NCI-H2196 treated with DMSO at 0.1 percent for 48 hours (cell line): ENCODE measurements around the gene DOCK10.

Experiments
- DNase-seq: peaks from one replicate; lab custom pipeline; 2025; ENCODE audit not compliant: unreplicated experiment; lab: John Stamatoyannopoulos, UW

Gene DOCK10

DNA sequence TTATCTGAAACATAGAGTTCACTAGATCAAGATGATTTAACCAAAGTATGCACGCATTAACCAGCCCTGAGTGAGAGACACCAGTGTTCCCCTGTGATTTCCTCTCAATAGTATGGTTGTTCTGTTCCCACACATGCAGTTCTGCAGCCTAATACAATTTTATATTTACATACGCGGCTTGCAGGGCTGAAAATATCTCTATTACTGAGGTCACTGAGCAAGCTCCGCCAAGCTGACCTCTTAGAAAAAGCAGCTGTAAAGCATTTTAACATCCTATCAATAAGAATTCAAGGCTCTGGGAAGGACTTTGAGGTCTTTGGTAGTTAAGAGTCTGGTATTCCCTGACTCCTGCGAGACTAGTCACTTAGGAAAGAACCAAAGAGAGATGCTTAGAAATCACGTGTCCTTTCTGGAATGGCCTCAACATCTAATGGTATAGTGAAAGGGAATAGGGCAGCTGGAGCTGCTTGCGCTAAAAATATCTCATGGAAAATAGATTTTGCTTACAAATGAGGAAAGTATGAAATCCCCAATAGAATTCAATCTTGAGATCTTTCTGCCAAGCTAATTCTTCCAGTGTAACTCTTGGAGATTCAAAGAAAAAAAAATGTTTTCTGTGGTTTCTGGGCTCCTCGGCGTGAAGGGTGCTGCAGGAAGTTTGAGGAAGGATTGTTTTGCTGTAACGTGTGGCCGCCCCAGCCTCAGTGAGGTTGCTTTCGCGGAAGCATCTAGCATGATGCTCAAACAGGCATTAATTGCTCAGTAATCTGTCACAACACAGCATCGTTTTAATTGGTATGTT lies 59.2 kb downstream of the DOCK10 start:
- DNase-seq: no peak

DNA sequence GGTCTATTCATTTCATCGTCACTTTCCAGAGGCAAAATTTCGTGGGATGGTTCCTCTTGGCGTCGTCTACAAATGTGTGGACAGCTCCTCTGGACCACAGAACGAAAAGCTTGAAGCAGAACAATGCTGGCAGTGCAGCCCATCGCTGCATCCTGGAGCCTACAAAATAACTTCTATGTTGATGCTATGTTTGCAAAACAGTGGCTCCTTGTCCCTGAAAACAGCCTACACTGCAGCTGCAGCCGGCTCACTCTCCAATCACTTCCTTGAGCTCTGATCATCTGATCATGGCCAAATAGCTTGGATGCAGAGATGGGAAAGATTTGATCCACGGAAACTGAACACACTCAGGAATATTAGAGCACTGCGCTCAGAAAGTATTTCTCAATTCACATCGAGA lies 60.0 kb downstream of the DOCK10 start:
- no peak for DNase-seq

DNA sequence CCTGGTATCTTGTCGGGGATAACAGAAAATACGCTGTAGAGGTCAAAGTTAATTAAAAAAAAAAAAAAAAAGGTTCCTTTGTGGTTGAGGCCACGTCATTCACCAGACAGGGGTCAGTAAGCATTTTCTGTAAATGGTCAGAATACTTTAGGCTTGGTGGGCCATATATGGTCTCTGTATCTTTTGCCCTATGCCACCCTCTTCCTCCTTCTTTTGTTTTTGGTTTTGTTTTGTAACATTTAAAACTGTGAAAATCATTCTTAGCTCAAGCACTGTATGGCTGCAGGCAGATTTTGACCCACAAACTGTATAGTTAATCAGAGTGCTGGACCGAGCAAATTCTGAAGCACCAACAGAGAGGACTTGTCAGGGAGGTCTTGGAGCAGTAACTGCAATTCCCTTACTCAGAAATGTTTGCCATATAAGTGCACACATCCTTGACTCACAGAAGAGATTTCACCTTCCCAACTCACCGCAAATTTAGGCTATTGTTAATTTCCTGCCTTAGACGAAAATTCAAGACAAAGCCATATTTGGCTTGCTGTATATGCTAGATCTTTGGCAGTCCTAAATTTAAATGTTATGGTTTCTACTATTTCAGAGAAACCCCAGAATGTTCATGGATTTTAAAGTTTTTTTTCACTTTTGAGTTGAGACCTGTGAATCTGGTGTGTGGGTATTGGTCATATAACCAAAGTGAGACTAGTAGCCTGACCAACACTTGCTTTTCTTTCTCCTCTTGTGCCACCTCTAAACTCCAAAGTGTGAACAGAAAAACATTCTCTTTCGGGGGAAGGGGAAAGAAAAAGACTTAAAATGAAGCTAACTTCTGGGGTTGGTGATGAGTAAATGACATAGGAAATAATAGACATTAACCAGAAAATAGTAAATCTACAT lies 65.4 kb downstream of the DOCK10 start:
- no peak for DNase-seq

DNA sequence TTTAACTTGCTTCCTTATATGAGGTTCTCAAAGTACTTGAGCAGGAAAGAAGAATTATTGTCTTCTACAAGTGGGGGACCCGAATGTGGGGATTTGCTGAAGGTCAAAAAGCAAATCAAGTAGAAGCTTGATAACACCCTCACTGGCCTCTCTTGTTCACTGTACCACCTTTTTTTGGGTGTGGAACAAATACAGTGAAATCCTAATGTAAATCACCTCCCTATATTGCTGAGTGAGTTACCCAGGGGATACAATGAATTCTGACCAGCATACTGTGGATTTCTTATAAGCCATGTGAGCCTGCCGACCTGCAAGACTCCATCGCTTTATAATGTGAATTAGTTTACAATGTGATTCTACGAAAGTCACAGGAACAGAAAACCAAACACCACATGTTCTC lies 66.5 kb downstream of the DOCK10 start:
- no peak for DNase-seq

DNA sequence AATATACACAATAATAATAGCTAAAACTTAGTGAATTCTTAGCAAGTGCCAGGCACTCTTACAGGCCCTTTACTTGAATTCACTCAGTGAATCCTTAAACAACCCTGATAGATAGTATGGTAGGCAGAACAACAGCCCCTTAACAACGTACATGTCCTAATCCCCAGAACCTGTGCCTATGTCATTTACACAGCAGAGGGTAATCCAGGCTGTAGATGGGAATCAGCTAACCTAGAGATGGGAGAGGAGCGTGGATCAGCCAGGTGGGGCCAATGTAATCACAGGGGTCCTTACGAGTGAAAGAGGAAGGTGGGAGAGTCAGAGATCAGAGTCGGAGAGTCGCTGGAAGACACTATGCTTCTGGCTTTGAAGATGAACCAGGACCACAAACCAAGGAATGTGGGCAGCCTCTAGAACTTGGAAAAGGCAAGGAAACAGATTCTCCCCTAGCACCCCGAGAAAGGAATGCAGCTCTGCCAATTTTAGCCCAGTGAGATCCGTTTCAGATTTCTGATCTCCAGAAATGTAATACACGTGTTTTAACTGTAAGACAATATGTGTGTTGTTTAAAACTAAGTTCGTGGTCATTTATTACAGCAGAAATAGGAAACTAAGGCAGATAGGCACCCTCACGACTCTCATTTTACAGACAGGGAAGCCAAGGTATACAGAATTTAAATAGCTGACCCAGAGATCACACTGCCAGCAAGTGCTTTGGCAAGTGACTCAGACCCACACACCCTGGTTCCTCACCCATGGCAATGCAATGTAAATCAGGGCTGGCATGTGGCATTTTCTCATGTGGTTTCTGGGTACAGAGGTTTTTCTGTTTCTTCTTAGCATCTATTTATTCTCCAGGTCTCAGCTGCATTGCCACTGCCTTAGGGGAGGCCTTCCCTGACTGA lies 68.9 kb downstream of the DOCK10 start:
- no peak for DNase-seq

DNA sequence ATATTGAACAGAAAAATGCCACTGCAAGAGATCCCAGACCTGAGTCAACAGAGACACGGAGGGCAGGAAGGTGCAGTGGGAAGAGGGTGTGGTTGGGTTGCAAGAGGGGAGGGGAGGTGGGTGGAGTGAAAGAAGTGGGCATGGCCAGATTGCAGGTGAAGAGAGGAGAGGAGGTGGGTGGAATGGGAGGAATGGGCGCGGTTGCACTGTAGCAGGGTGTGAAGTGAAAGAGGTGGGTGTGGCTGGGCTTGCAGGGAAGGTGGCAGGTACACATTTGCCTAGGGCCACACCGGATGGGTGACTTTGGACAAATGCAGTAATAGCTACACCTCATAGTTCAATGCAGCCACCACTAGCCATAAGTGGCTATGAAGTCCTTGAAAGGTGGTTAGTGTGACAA lies 71.1 kb downstream of the DOCK10 start:
- no peak for DNase-seq

DNA sequence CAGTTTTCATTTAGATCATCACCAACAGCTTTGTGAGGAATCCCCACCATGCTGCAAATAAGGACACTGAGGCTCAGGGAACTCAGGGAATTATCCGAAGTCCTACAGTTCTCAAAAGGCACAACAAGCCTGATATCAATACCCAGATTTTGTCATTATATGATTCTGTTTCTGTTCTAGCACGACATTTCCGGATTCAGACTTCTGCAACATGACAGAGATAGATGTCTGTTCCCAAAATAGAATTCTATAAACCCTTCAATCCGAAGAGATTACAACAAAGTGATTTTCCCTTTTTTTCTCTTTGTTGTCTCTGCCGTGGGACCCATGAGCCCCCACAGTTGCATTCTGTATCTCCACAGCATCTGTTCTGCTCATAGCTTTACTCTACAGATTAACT lies 72.0 kb downstream of the DOCK10 start:
- no peak for DNase-seq

DNA sequence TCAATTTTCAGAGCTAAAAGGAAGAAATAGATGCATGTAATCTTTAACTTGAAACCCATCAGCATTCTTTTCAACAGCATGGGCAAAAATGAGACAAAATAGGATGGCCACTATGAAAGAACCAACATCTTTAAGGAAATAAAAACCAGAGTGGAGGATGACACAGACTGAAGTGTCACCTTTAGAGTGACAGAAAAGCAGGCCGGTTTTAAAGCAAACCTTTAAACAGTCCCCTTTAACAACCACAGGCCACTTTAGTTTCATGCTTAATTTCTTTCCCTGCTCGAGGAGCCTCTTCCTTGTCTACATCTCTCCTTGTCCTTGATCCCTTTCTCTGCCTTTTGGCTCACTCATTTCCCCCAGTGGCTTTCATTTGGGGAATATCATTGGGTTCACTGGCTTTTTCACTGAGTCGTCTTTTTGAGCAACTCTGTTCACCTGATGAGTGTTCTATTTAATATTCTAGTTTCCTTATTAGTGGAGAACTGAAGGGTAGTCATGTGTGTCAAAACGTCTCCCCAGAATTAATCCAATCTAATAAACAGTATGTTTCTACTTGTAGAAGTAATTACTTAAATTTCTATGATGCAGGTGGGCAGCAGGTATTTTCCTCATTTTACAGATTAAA lies 72.5 kb downstream of the DOCK10 start:
- no peak for DNase-seq

DNA sequence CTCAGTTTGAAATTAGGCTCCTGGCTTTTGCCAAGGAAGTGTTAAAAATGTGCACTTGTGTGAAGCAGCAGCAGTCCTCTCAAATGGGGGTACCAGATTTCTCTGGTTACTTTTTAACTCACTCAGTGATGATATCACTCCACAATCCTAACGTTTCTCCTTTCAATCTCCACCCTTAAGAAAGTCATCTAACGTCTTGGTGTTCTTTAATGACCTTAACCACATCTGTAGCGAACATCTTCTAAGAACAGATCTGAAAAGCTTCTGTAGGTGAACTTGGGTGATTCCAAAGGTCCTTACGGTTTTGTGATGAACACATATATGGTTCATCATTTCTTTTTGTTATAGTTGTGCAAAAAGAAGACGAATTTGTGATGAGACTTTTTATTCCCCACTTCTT lies 73.2 kb downstream of the DOCK10 start:
- DNase-seq: no peak

DNA sequence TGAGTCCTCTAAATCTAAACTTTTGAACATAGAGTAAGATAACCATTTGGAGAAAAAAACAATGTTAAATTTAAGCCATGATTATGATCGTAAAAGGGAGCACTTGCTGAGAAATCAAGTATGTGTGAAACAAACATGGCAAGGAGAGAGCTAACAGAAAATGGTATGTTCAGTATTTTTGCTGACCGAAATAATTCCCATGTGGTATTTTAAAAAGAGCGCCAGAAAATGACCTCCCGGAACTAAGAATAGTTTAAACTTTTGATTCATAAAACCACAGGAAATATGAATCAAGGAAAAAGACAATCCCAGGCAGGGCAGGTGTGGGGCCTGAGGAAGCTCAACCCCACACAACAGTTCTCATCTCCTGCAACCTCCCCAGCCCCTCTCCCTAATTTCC lies 74.2 kb downstream of the DOCK10 start:
- DNase-seq: no peak

DNA sequence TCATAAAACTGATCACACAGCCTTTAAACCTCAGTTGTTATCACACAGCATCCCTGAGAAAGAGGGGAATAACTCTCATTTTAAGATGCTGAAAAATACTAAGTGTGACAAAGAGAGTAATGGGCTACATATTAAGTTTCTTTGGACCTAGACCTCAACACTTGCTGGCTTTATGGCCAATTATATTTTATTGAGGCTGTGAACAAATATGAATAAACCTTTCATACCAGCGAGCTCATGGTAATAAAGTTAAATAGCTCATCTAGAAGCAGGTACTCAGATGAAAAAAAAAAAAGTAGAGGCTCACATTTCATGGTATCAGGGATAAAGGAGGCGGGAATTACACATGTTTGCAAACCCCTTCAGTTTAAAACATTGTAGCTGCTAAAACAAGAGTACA lies 75.7 kb downstream of the DOCK10 start:
- DNase-seq: no peak

DNA sequence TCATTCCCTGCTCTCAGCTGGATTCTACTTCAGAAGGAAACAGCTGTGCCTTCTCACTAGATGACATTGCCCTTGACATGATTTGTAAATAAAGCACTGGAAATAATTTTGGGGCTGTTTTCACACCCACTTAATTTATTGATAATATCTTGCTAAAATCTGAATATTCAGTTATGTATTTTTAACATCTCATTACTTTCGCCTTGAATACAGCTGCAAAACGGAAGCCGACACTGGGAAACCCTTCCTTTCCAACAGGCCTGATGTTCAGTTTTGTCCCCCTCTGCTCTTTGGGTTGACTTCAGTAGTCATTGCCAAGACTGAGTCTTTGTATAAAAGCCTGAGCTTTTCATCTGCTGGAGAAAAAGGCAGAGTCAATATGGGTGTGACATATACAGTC lies 82.7 kb downstream of the DOCK10 start:
- no peak for DNase-seq

DNA sequence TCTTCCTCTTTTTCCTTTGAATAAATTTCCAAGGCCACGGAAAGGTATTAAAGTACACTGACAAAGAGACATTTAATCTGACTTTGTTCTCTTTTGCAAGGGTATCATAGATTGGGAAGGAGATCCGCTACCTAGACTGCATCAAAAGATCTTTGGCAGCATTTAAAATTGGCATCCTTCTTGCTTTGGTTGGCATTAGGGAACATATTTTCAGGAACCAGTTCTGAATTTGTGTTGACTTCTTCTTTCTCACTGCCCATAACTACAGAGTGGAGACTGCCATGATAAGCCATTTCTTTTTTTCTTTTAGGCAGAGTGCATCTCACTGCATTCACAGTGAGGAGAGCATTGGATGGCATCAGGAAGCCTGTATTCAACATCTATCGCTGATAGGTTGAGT lies 83.4 kb downstream of the DOCK10 start:
- no peak for DNase-seq

DNA sequence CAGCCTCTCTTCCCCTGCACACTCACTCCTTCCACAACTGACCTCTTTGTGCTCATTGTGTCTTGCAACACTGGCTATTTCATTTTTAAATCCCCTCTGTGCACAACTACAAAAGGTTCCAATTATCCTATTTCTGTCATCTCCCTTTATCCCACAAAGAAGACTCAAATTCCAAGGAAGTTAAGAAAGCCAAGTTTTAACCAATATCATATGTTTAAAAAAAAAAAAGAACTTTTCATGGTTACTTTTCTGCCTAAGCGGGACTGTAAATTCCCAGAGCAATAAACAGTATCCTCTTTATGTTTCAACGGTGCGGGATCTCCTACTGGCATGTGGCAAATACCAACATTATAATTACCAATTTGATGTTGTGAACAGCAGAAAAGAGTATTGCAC lies 83.8 kb downstream of the DOCK10 start:
- DNase-seq: no peak

DNA sequence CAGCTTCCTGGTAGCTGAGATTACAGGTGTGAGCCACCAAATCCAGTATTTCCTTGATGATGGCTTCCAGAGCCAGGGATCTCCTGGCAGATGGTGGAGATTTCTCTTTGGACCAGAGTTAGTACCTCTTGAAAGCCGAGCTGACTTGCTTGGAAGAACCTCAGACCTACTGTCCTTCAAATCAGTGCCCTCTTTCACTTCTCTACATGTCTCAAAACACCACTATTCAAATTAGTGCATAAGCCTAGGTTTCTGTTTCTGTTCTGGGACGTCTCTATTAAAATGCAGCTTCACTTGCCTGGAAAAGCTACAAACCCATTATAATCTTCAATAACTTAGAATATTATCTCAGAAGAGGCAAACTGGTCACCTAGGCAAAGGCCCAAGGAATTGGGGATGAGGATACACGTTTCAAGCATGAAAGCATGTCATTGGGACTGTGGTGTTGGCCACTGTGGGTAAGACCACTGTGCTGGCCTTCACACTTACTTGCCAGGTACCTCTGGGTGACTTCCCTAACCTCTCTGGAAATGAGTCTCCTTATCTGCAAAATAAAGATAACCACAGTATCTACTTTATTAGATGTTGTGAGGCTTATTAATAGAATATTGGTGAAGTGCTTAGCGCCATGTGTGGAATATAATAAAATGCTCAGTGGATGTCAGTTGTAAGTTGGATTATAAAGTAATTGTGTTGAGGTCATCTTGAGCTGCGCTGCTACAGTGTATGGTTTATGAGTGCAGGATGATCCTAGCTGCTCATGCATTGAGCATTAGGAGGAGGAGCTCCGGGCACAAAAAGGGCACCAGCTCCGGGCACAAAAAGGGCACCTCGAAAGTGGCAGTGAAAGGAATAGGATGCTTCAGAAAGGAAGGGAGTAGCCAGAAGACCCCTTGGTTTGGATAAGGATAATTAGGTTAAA lies 84.5 kb downstream of the DOCK10 start:
- DNase-seq: no peak

DNA sequence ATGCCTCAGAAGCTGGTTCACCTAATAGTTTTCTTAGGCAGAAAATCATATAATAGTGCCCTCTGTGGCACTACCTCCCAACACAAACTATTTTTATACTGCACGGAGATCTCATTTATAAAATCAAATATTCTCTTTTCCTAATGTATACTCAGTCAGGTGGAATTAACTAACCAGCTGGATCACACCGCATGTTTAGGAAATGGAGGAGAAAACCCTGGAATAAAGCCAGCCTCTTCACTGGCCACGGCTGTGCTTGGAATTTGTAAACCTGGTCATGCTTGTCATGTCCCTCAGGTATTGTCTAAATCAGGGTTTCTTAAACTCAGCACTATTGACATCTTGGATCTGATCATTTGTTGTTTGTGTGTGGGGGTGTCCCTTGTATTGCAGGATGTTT lies 85.6 kb downstream of the DOCK10 start:
- DNase-seq: no peak

DNA sequence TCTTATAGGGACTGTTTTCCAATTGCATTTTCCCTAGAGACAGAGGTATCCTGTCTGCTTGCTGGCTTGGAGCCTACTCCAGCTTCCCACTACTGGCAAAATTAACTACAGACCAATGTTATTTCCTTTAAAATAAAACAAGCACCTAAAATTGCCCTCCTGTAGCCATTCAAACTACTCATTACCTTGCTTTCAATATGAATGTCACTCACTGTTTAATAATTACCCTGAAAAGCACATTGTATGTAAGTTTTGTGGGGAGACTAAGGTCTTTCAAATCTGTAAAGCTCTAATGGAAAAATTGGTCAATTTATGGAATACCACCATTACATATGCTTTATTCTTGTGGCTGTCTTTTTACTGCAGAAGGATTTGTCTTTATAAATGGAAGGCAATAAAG lies 87.3 kb downstream of the DOCK10 start:
- no peak for DNase-seq

DNA sequence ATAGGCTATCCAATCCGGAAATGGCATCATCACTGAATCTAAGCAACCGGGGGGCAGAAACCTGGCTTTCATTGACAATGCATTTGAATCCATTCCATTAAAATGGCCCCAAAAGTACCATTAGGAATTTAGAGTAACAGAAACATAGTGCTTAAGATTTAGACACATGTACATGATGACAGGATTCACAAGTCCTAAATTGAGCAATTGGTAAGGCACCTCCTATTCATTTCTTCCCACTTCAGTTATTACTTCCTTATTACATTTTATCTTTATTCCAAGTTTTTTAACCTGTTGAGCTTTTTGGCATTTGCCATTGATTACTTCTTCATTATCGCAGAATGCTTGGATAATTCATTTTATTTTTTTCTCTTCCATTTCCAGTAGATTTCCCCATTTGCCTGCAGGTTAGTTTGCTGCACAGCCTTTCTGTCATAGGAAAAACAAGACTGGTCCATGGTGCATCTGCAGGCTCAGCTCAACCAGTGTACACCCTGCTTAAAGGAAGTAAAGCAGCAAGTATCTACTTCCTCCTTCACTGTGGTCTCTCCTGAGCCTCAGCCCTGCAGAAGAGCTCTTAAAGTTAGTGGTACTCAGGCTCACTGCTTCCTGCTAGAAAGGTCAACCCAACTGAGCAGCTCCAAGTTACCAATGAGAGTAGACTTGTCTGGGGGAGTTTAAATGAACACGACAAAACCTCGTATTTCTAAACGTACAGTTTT lies 89.2 kb downstream of the DOCK10 start:
- no peak for DNase-seq
